Transverse colon (tissue), 4 donors: ENCODE data around the gene FAM111A. TPM values are rescaled to one million over a fixed set of nuclear protein-coding genes. Genes with fewer than 3 reads are reported as not detected.

Experiments used
- DNase-seq: peaks from one replicate; pipeline ENCODE4 v3.0.0-alpha.2; 2019
- H3K27ac ChIP-seq, 4 donors: fragments of 200-600 bp; sonication (generic); 2 replicates each; pipeline ENCODE4 v1.5.1; 2016 to 2018; ENCODE audit warnings: inconsistent platforms in 4 of 4
- H3K27me3 ChIP-seq: fragments of 200-600 bp; sonication (generic); 2 replicates; pipeline ENCODE4 v1.5.1; 2017; ENCODE audit warnings: inconsistent platforms
- H3K36me3 ChIP-seq, 4 donors: fragments of 200-600 bp; sonication (generic); 2 replicates each; pipeline ENCODE4 v1.5.1; 2017 to 2019; ENCODE audit warnings: inconsistent platforms in 4 of 4
- H3K4me1 ChIP-seq, 4 donors: fragments of 200-600 bp; sonication (generic); 2 replicates each; pipeline ENCODE4 v1.5.1; 2017 to 2020; ENCODE audit warnings: inconsistent platforms in 4 of 4
- H3K4me3 ChIP-seq, 4 donors: fragments of 200-600 bp; sonication (generic); 1 replicate in 1 of 4; 2 replicates in 3 of 4; pipeline versions ENCODE4 v1.5.1 to v1.6.1; 2017 to 2019; ENCODE audit warnings: inconsistent platforms in 4 of 4
- H3K9me3 ChIP-seq, 2 donors: fragments of 200-600 bp; sonication (generic); 2 replicates each; pipeline ENCODE4 v1.5.1; 2017 to 2019; ENCODE audit warnings: inconsistent platforms in 2 of 2
- EP300 ChIP-seq: sonication (generic); formaldehyde crosslinking; IDR thresholded peaks from one replicate; pipeline ENCODE4 v1.6.1; 2017; ENCODE audit warnings: antibody characterized with exemption, low read depth
- POLR2A ChIP-seq: fragments of 450-650 bp; IDR thresholded peaks from one replicate; pipeline ENCODE4 v1.6.1; 2016; ENCODE audit warnings: antibody characterized with exemption, mild to moderate bottlenecking, moderate library complexity
- POLR2AphosphoS5 ChIP-seq, 3 donors: sonication (generic); formaldehyde crosslinking; IDR thresholded peaks; one replicate each; pipeline ENCODE4 v1.6.1; 2016; ENCODE audit warnings: antibody characterized with exemption in 3 of 3
- WGBS, 2 donors: methylation state at CpG; one replicate each; pipeline ENCODE4 v1.1.5; 2018; ENCODE audit warnings: low coverage in 1 of 2; 5-methylcytosine and 5-hydroxymethylcytosine counted together
- in situ Hi-C, 4 donors: fragments of 200-750 bp; cut with MboI; loops; one replicate each; pipeline versions ENCODE4 v1.15.0 to v1.15.1; 2017; ENCODE audit warnings: low sequenced_read_pairs in 3 of 4, low pct_ligation_motif_present in 1 of 4, low pct_unique_long_range_greater_than_20kb in 1 of 4
- intact Hi-C: fragments of 100-400 bp; cut with DNase I; formaldehyde crosslinking; loops from one replicate; pipeline ENCODE4 v1.15.1; 2023; ENCODE audit warnings: low total_unique reads
- total RNA-seq, 4 donors: library from RNA; depleted of rRNA; stranded (reverse); fragments of >200 nt; gene quantifications; one replicate each; pipeline ENCODE4 v1.1.0, GENCODE V29; 2016
- TF ChIP-seq, protein P1 (sequence below), 5 experiments: fragments of 200-600 bp in 3 of 5; fragments of 450-650 bp in 2 of 5; sonication (generic) in 3 of 5; IDR thresholded peaks; 1 replicate in 2 of 5; 2 replicates in 3 of 5; pipeline ENCODE4 v1.5.1; 2016 to 2017; ENCODE audit warnings: antibody characterized with exemption in 5 of 5, inconsistent platforms in 3 of 5, mild to moderate bottlenecking in 2 of 5, moderate library complexity in 1 of 5

Gene FAM111A
- total RNA-seq, 4 donors from 2014 or later, result 17.6 to 62.1 (median 26.2) TPM

DNA sequence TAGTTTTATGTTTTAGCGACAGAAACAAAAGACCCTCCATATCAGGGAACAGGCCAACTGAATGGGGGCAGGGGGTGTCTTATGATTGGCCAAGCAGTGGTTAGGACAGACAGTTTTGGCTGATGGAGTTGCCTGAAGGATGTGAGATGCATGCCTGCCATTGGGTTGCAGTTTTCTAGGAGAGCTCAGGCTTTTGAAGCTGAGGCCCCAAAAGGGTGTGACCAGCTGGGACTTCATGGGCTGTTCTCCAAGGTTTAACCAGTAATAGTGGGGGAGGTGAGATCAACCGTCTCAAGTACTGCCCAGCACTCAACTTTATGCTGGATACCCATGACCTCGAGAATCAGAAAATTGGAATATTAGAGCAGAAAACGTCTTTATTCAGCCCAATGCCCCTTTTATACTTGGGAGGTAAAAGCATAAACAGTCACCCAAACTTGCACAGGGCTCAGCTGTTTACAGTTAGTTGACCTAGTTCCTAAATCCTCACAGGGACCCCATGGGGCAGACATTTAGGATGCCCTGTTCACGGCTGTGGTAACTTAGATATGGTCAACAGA is 42.8 kb downstream of the FAM111A start:
- Histone ChIP-seq H3K27ac (peak overlapping the region; percentile 85 to 90 (median 87)), H3K4me3 (peak overlapping the region in 3 of 4 donors; percentile 3 to 29 (median 27)), H3K4me1 (peaks cover 48 to 84% (median 69%) of the 10 kb centered on the region in 4 donors), H3K9me3 (no peaks in the 10 kb centered on the region), H3K36me3 (peaks cover 0 to 5% (median 1%) of the 10 kb centered on the region in 4 donors), H3K27me3 (no peaks in the 10 kb centered on the region)
- 13 to 41% methylated on average over 3 to 5 of the region's 5 CpGs for WGBS, 2 donors
- TF ChIP-seq EP300 (no peak), POLR2AphosphoS5 (IDR thresholded peaks at IDR 0.05) (peak in 1 of 3 donors; percentile 16)
- intact Hi-C loops, result no loop called here
- in situ Hi-C loops, result no loop called here
- peak; percentile 43 for DNase-seq

DNA sequence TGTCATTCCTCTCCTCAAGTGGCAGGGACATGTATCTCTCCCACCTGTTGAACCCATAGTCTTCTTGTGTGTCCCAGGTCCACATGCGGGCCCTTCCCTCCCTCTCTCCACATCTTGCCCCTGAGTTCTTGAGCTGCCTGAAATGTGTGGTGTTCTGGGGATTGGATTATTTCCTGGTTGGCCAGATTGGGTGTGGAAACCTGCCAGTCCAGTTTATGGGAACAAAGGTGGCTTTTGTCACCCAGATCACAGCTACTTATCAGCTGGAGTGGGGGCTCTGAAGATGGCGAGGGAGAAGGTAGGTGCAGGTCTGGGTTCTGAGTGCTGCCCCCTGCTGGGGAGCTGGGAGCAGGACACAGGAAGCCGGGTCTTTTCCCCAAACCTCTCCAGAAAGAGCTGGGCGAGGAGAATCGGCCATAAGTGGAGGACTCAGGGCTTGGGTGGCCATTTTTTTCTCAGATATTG is 43.5 kb downstream of the FAM111A start:
- H3K27me3 ChIP-seq, result no peaks in the 10 kb centered on the region
- H3K9me3 ChIP-seq, result no peaks in the 10 kb centered on the region
- peak overlapping the region in 3 of 4 donors; percentile 3 to 29 (median 27) for H3K4me3 ChIP-seq
- H3K4me1 ChIP-seq, result peaks cover 48 to 91% (median 72%) of the 10 kb centered on the region in 4 donors
- peak; percentile 90 for DNase-seq
- intact Hi-C loops, result no loop called here
- peak overlapping the region; percentile 85 to 90 (median 87) for H3K27ac ChIP-seq
- in situ Hi-C loops, result no loop called here
- peaks cover 0 to 5% (median 1%) of the 10 kb centered on the region in 4 donors for H3K36me3 ChIP-seq
- TF ChIP-seq POLR2AphosphoS5 (IDR thresholded peaks at IDR 0.05) (peak; percentile 33 to 91 (median 72)), POLR2A (peak; percentile 65), EP300 (no peak)
- TF ChIP-seq, protein P1, sequence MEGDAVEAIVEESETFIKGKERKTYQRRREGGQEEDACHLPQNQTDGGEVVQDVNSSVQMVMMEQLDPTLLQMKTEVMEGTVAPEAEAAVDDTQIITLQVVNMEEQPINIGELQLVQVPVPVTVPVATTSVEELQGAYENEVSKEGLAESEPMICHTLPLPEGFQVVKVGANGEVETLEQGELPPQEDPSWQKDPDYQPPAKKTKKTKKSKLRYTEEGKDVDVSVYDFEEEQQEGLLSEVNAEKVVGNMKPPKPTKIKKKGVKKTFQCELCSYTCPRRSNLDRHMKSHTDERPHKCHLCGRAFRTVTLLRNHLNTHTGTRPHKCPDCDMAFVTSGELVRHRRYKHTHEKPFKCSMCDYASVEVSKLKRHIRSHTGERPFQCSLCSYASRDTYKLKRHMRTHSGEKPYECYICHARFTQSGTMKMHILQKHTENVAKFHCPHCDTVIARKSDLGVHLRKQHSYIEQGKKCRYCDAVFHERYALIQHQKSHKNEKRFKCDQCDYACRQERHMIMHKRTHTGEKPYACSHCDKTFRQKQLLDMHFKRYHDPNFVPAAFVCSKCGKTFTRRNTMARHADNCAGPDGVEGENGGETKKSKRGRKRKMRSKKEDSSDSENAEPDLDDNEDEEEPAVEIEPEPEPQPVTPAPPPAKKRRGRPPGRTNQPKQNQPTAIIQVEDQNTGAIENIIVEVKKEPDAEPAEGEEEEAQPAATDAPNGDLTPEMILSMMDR (IDR thresholded peaks at IDR 0.05), result peak; percentile 64 to 92 (median 81)
- 45% methylated on average over 5 of the region's 5 CpGs; no CpG with 5 or more reads in 1 of the 2 donors for WGBS, 2 donors

DNA sequence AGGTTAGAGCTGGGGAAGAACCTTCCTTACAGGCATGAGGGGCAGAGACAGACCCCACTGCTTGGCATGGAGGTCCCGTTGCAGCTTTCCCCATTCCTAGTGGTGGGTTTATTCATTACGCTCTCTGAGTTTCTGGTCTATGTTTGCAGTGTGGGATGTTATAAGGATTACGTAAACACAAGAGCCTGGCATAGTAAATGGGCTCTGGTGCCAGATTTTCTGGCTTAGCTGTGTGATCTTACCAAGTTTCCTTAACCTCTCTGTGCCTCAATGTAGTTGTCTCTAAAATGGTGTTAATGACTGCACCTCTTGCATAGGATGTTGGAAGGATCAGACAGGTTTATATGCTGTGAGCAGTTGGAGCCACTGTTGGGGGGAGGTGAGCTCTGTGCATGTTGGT is 44.4 kb downstream of the FAM111A start:
- H3K27ac ChIP-seq, result peak overlapping the region; percentile 85 to 90 (median 87)
- H3K27me3 ChIP-seq, result no peaks in the 10 kb centered on the region
- intact Hi-C loops (no loop called here), in situ Hi-C loops (no loop called here)
- H3K9me3 ChIP-seq, result no peaks in the 10 kb centered on the region
- WGBS, 2 donors, result 59% methylated on average over 3 of the region's 3 CpGs; no CpG with 5 or more reads in 1 of the 2 donors
- H3K4me1 ChIP-seq, result peaks cover 48 to 93% (median 74%) of the 10 kb centered on the region in 4 donors
- DNase-seq, result no peak
- TF ChIP-seq POLR2A, result no peak
- no peak for TF ChIP-seq POLR2AphosphoS5 (IDR thresholded peaks at IDR 0.05)
- no peak for TF ChIP-seq EP300
- TF ChIP-seq, protein P1 (IDR thresholded peaks at IDR 0.05), result no peak
- no peak overlapping the region for H3K4me3 ChIP-seq
- peaks cover 0 to 5% (median 2%) of the 10 kb centered on the region in 4 donors for H3K36me3 ChIP-seq

DNA sequence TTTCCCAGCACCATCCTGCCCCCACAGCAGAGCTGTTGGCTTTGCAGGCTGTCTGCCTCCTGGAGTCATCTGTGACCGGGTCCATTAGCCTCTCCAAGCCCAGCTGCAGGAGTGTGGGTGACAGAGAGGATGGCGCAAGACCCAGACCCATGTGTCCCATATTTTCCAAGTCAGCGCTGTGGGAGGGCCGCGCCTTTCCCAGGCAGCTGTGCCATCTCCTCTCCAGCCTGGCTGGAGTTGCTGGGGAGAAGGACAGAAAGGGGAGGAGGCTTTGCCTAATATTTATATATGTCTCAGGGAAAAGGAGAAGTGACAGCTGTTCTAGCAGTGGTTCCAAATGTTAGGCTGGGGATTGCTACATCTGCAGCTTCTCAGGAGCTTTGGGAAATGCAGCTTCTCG is 44.9 kb downstream of the FAM111A start:
- H3K36me3 ChIP-seq, result peaks cover 0 to 5% (median 2%) of the 10 kb centered on the region in 4 donors
- 40 to 61% methylated on average over 1 to 6 of the region's 6 CpGs for WGBS, 2 donors
- intact Hi-C loops (no loop called here), in situ Hi-C loops (no loop called here)
- no peaks in the 10 kb centered on the region for H3K9me3 ChIP-seq
- H3K4me1 ChIP-seq, result peaks cover 48 to 91% (median 74%) of the 10 kb centered on the region in 4 donors
- H3K4me3 ChIP-seq, result no peak overlapping the region
- peak overlapping the region; percentile 85 to 90 (median 87) for H3K27ac ChIP-seq
- TF ChIP-seq POLR2AphosphoS5 (IDR thresholded peaks at IDR 0.05) (peak; percentile 58 to 75 (median 66)), POLR2A (no peak), EP300 (no peak)
- TF ChIP-seq, protein P1 (IDR thresholded peaks at IDR 0.05), result no peak
- H3K27me3 ChIP-seq, result no peaks in the 10 kb centered on the region
- peak; percentile 71 for DNase-seq
